ENCODE measurements around the gene SPC24. TPM values are rescaled to one million over a fixed set of nuclear protein-coding genes. Genes with fewer than 3 reads are reported as not detected.
A peak's percentile ranks its signal among the peaks of the same experiment; 100 is the strongest.
"Not testable (repeated sequence)": the region's sequence is repeated elsewhere in the genome, so short reads cannot be mapped to it uniquely, and the experiment has no call there.

Gene SPC24
- total RNA-seq, 4 donors from 2014 or later = 1.2 to 2.8 (median 1.5) TPM

DNA sequence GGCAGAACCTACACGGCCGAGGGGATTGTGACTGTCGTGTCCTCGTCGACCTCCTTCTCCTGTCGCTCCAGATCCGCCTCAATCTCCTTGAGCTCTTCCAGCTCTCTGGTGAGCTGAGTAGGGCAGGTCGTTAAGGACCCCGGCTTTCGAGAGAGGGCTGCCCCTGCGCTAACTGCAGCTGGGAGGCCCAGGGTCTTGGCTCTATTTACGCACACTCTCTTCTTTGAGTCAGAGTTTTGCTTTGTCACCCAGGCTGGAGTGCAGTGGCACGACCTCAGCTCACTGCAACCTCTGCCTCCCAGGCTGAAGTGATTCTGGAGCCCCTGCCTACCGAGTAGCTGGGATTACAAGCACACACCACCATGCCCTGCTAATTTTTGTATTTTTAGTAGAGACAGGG is 7.6 kb downstream of the SPC24 start:
- ATAC-seq (ENCODE audit: low FRiP score) (no peak), DNase-seq (ENCODE audit: low spot score) (no peak)
- TF ChIP-seq, protein P1, sequence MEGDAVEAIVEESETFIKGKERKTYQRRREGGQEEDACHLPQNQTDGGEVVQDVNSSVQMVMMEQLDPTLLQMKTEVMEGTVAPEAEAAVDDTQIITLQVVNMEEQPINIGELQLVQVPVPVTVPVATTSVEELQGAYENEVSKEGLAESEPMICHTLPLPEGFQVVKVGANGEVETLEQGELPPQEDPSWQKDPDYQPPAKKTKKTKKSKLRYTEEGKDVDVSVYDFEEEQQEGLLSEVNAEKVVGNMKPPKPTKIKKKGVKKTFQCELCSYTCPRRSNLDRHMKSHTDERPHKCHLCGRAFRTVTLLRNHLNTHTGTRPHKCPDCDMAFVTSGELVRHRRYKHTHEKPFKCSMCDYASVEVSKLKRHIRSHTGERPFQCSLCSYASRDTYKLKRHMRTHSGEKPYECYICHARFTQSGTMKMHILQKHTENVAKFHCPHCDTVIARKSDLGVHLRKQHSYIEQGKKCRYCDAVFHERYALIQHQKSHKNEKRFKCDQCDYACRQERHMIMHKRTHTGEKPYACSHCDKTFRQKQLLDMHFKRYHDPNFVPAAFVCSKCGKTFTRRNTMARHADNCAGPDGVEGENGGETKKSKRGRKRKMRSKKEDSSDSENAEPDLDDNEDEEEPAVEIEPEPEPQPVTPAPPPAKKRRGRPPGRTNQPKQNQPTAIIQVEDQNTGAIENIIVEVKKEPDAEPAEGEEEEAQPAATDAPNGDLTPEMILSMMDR (IDR thresholded peaks at IDR 0.05) = no peak

DNA sequence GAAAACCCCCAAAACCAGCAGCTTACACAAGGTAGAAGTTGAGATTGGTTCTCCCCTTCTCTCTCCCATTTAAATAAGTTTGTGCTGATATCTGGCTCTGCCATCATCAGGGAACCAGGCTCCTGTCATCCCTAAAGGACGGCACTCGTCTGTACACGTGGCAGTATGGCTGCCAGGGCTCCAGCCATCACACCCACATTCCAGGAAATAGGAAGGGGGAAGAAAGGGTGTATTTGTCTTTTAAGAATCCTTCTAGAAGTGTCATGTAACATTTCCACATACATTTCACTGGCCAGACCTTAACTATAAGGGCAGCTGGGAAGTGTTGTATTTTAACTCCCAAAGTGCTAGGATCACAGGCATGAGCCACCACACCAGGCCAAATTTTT is 10.1 kb downstream of the SPC24 start:
- TF ChIP-seq, protein P1 (IDR thresholded peaks at IDR 0.05) = no peak
- DNase-seq (ENCODE audit: low spot score) (no peak), ATAC-seq (ENCODE audit: low FRiP score) (no peak)

DNA sequence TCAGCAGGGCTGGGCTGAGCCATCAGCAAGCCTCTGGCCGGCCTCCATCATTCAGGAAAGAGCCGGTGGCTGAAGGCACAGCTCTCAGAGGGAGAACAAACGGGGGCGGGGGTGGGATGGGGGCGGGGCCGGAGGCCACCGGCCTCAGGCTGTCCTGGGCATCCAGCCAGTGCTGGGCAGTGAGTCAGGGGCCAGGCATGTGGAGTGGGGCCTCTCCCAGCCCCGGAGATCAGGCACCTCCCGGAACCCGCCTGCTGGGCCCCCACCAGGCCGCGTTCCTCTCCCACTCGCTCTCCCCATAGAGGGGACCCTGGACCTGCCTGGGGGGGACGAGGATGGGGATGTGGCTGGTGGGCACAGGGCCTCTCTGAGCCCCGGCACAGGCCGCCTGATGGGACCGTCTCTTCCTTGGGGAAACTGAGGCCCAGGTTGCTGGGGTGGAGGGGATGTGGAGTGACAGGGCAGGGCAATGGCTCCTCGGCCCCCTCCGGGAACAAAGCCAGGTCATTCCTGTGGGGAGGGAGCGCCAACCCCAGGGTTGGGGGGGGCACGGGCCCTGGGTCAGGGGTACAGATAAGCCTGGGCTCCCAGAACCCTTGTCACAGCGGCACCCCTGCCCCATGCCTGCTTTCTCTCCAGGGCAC is 12.9 kb downstream of the SPC24 start:
- DNase-seq (ENCODE audit: low spot score) (peak; percentile 87), ATAC-seq (ENCODE audit: low FRiP score) (peak; percentile 77)
- TF ChIP-seq, protein P1 (IDR thresholded peaks at IDR 0.05) = no peak

DNA sequence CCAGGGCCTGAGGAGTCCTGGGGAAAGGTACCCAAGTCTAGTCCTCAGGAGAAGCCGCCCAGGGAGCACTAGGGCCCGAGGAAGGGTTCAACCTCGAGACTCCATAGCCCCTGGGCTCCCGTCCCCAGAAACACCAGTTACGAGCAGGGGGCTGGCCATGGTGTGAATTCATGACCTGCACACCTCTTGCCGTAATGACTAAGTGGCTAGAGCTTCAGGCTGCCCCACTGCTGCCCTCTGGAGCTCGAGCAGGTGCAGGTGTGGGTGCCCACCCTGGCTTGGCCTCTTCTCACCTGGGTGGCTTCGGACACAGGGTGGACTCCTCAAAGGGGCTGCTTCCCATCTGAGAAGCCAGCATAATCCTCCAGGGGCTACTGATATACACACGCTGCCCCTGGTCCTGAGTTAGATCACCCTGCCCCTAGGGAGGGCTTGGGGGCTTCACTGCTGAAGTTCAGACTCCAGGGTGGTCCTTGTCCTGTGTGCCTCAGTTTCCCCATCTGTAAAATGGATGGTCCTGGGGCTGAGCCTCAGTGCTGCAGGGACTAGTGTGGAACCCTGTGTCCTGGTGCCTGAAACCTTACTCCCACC is 13.6 kb downstream of the SPC24 start:
- DNase-seq (ENCODE audit: low spot score) = no peak
- ATAC-seq (ENCODE audit: low FRiP score) = no peak
- TF ChIP-seq, protein P1 (IDR thresholded peaks at IDR 0.05) = no peak

DNA sequence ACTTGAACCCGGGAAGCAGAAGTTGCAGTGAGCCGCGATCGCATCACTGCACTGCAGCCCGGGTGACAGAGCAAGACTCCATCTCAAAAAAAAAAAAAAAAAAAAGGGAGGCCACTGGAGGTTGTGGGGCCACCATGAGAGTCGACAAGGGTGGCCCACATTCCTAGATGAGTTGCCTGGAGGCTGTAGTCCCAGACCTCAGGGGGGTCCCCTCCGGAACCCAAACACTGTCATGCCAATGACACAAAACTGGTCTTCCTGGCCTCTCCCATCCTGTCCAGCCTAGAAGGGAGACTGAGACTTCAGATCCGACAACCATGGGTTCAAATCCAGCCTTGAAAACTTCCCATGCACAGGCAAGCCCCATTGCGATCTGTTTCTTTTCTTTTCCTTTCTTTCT is 14.7 kb downstream of the SPC24 start:
- DNase-seq (ENCODE audit: low spot score) (no peak), ATAC-seq (ENCODE audit: low FRiP score) (no peak)
- TF ChIP-seq, protein P1 (IDR thresholded peaks at IDR 0.05) = no peak

DNA sequence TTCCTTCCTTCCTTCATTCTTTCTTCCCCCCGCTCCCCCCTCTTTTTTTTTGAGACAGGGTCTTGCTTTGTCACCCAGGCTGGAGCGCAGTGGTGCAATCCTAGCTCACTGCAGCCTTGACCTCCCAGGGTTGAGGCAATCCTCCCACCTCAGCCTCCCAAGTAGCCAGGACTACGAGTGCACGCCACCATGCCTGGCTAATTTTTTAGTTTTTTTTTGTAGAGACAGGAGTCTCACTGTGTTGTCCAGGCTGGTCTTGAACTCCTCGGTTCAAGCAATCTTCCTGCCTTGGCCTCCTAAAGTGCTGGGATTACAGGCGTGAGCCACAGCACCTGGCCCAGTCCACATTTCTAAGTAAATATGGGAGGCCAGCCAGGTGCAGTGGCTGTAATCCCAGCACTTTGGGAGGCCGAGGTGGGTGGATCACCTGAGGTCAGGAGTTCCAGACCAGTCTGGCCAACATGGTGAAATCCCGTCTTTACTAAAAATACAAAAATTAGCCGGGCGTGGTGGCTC is 15.5 kb downstream of the SPC24 start:
- ATAC-seq (ENCODE audit: low FRiP score) = not testable (repeated sequence)

DNA sequence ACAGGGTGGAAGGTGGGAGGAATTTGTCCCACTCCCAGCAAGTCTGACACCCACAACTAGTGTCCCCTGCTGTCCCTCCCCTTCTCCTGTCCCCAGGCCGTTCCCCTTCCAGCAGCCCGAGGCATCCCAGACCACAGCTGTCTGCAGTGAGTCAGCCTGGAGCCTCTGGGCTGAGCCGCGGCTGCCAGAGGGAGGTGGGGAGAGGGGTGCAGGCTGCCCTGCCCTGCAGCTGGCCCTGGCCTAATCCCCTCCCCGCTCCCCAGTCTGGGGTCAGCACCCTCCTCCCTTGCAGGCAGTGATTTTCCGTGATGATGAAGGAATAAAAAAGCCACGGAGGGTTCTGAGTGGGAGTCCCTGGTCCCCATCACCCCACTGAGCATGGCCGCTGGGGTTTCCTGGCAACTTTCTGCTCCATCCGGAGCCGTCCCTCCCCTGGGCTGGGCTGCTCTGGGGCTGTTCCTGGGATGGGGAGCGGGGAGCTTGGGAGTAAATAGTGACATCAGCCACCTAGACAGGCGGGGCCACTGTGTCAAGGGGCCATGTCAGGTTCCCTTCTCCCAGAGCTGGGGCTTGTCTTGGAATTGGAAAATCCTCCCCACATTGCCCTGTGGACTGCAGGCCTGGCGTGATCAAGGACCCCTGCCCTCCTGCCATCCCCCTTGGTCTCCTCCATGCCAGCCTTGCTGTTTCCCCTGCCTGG is 16.8 kb downstream of the SPC24 start:
- ATAC-seq (ENCODE audit: low FRiP score) (peak; percentile 50), DNase-seq (ENCODE audit: low spot score) (no peak)
- TF ChIP-seq, protein P1 (IDR thresholded peaks at IDR 0.05) = no peak

More for the DNA sequence above, 15.5 kb downstream of the SPC24 start:
- DNase-seq (ENCODE audit: low spot score) = not testable (repeated sequence)
